Brain pericyte (primary cell): ENCODE results near the gene EVC.
A peak's percentile ranks its signal among the peaks of the same experiment; 100 is the strongest.
"Not testable (repeated sequence)": the region's sequence is repeated elsewhere in the genome, so short reads cannot be mapped to it uniquely, and the experiment has no call there.

Experiments
- DNase-seq: peaks from one replicate; pipeline ENCODE4 v3.0.0-alpha.2; 2012; ENCODE audit warnings: low read depth, low spot score

Gene EVC

DNA sequence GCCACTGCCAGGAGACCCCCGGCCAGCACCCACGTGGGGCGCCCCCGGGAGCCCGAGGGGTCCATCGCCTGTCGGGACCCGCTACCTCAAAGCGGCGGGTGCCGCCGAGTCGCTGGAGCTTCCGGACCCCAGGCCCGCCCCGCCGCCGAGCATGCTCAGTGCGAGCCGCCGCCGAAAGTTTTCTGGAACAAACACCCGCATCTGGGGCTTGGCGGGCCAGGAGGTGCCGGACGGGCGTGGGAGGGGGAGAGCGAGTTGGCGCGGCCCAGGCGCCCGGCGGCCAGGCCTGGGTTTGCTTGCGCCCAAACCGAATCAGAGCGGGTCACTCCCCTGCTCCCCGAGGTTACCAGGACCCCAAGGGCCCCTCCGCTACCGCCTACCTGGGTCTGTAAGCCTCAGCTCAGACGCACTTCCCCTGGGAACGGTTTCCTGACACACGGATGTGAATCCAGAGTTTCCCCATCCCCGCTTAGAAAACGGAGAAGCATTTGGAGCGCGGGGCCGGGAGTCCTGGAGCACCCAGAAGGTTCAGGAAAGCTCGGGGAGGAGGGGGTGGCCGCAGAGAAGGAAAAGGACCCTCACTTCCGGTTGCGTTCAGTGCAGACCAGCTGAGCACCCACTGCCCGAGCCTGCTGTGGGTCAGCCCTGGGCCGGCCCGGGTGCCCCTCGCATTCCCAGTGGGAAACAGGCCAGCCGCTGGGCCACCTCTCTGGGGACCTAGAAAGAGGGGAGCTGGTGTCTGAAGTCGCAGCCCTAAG, 2.4 kb upstream of the EVC start, which contains the start of gene EVC2:
TSS of gene EVC2 (minus strand) at position 111 of the 758 bp plus-strand sequence. CDS start at position 65, 46 bp downstream.
- DNase-seq = no peak

DNA sequence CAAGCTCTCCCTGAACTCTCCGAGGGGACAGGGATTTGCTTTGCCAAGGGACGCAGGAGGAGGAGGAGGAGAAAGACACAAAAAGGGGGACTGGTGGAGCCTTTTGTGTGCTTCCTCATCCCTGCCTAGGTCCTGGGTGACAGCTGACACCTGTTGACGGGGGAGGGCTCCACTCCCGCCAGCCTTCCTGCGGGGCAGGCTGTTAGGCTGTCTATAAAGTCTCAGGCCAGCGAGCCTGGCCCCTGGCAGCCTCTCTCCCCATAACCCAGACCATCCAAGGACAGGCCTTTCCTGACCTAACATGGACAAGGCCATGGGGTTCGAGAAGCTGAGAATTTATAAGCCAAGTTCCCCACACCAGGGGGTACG, 1.8 kb upstream of the EVC start:
- DNase-seq = no peak

DNA sequence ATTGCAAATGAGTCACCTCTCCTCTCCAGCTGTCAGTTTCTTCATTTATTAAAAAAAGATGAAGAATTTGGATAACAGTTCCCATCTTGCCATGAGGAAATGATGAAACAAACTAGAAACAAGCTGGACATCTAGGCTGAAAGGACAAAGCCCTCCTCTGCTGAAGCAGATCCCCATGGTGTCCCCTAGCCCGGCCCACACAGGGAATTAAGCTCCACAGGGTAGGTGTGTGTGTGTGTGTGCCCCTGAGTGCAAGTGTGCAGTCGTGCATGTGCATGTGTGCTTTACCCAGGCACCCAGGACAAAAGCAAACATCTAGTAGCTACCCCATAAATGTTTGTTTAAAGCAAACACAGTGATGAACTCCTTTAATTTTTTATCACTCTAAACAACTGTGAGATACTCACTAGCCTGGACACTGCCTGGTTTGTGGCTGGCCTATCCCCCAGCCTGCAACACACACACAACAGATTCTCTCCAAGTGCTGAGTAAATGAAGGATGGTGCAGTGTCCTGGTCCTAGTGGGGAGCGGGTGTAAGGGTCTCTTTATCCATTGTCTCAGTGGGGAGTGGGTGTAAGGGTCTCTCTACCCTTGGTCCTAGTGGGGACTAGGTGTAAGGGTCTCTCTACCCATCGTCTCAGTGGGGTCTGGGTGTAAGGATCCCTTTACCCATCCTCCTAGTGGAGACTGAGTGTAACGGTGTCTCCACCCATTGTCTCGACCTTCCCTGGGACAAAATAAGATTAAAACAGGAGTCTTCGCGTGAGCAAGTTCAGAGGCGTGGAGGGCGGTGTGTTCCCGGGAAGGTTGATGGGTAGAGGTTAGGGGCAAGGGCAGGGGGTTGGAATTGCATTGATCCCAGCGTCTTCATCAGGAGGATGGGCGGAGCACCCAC, 688 bp upstream of the EVC start:
- no peak for DNase-seq

DNA sequence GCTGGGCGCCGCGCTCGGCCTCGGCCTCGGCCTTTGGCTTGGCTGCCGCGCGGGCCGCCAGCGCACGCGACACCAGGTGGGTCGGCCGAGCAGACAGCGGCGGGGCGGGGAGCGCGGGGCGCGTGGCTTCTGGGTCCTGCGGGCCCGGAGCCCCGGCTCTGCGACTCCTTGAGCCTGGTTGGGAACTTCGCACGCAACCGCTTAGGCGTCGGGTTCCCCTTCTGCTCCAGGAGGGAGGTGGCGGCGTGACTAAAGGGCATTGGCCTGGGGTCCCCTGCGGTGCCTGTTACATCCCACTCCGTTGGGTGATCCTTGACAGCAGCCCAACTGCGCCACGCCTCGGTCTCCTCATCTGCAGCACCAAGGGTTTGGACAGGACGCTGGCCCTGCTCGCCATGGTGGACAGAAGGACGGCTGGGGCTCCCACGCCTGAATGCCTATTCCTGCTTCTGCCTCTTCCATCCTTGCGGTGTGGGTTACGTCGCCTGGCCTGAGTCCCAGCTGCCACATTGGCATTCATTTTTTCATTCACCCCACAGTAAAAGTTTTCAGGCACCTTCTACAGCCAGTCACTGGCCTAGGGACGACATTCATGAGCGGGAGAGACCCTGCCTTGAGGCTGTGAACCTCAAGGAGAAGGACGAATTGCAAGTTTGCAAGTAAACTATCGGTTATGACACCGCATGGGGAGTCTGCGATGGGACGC, 631 bp downstream of the EVC start:
- DNase-seq = peak; percentile 13

DNA sequence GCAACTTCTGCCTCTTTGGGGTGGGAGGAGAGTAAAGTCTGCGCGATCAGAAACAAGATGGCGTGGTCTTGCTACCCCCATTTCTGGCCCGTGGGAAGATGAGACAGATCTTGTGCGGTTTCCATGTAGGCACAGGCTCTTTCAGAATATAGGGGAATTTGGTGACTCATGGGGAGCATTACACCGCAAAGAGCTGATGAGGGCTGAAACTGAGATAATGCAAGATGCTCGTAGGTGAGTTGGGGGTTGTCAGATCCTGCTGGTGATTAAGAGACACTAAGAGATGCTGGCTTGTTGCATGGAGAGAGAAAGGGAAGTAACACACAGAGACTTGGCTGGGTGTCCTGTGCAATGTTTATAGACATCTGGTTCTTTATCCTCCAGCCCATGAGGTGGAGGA, 1.5 kb downstream of the EVC start:
- DNase-seq = no peak

DNA sequence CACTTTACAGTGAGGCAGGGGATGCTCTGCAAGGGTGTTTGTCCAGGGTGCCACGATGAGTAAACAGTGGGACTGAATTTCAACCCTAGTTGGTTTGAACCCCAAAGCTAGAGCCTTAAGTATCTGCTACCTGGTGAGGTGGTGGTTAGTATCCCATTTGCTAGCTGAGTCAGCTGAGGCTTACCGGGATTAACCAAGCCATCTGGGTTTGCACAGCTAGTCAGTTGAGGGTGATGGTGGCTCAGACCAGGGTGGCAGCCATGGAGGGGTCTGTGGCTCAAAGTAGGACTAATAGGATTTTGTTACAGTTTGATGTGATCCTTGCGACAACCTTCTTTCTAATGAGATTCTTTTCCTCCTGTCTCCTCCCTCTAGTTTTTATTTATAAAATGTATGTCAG, 1.9 kb downstream of the EVC start:
- no peak for DNase-seq

DNA sequence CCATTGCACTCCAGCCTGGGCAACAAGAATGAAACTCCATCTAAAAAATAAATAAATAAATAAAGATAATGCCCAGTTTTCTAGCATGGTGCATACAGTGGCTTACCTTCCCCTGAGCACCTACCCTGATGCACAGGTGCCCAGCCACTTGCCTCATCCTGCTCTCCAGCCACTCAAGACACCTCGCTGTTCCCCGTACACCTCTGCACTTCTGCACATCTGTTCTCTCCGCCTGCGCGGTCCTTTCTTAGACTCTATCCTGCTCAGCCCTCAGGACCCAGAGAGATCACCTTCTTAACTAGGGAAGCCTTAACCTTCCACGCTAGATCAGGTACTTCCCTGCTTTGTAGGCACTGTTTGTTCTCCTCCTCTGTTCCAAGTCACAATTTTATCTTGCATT, 2.9 kb downstream of the EVC start:
- DNase-seq = no peak

DNA sequence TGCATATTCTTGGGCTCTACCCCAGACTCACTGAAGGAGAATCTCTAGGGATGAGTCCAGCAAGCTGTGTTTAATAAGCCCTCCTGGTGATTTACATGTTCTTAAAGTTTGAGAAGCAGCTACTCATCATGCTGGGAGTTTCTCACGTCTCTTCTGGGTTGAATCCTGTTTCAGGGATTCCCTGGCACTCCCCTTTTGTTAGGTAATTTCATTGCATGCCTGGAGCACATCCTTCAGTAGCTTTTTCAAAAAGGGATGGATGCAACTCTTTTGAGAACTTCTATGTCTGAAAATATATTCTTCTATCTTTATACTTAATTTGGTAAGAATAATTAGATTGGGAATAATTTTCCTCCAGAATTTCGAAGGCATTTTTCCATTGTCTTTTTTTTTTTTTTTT, 4.4 kb downstream of the EVC start:
- no peak for DNase-seq

DNA sequence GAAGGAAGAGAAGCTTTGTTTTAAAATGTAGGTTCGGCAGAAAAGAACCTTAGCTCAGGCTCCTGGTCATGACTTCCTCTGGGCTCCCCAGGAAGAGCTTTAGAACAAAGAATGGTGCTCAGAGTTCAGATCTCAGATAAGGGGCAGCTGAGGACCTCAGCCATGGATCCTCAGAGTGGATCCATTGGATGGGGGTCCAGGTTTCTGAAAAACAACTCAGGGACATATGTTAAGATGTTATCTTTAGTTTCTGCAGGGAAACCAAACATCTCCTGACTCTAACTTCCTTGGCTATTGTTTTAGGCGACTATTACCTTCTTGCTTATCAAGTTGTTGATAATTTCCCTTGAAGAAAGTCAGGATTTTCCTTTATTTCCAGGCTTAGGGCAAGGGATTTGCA, 5.4 kb downstream of the EVC start:
- no peak for DNase-seq

DNA sequence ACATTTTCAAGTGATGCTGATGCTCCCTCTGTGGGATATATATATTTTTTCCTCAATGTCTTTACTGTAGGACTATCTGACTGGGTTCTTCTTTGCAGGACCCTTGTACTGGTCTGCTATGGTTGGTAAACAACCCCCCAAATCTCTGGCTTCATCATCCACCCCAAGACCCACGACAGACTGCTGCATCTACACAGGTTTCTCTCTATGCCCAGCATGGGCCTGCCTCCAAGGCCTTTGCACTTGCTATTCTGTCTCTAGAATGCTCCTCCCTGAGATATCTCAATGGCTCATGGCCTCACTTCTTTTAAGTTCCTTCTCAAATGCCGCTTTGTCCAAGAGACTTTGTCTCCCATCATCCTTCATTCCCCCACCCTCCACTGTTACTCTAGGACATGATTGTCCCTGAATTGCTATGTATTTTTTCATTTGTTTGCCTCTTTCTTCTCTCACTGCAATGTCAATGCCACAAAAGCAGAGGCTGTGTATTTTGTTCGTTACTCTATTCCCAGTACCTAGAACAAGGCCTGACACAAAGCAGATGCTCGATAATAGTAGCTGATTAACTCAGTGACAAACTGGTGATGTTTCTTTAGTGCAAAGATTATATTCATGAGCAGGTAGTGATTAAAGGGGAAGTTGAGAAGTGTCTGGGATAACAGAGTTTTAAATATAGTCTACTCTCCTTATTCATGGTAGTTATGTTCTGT, 6.6 kb downstream of the EVC start:
- no peak for DNase-seq

DNA sequence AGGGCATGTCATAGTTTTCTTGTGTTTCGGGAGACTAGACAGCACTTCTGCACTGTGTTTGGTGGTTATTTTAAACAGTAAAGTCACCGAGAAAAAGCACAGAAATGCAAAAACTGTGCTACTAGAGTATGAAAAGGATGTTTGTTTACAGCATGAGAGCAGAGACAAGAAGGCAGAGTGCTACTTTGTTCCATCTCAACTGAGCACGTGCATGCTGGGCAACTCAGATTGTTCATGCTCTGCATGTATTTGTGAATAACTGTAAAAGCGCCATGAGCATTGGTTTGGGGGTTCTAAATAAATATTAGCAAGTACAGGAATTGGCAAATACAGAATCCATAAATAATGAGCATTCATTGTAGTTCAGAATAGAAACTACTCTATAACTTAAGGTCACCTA, 7.4 kb downstream of the EVC start:
- no peak for DNase-seq

DNA sequence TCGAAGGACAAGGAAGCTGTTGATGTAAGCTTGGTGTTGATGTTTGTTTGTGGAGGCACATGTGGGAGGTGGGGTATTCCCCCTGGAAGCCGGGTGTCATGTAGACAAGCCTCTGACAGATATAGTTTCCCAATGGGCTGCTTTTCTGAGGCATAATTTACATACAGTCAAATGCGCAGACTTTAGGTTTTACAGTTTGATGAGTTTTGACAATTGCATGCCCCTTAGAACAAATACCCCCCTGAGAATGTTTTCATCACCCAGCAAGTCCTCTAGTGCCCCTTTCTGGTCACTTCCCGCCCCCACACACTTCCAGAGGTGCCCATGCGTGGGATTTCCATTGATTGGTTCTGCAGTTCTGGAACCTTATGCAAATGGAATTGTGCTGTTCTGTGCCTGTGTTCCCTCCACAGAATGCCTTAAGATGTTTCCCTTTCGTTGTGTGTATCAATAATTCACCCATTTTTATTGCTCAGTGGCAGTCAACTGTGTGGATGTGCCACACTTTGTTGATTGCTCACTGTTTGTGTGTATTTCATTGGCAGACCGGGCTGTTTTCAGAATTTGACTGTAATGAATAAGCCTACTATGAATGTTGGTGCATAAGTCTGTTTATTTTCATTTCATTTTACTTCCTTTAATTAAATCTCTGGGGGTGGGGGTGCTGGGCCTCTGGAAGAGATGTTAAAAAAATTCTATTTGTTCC, 8.5 kb downstream of the EVC start:
- DNase-seq = no peak

DNA sequence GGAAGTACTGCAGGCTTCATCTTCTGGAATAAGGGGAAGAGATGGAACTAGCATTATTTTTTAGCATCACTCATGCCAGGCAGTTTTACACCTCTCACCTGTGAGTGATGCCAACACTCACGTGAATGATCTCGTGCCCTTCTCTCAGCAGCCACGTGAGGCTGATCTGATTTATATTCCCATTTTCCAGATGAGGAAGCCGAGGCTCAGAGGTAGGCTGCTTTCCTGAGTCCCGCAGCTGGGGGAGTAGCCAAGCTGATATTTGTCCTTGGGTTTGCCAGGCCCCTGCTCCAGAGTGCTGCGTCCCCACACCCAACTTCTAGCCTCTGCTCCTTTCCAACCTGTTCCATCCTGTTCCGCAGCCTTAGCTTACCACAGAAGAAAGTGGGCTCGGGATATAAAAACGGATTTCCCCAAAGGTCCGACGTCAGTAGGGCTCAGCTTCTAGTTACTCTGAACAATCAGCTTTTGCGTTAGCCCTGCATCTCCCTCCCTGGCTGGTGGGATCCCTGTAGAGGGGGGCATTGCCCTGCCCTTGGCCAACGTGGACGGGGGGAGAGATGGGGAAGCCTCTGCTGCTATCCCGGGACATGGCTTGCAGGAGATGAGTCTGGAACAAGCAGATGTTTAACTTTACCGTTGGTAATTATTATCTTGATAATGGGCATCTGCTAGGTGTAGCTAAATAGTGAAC, 9.3 kb downstream of the EVC start:
- DNase-seq = no peak

DNA sequence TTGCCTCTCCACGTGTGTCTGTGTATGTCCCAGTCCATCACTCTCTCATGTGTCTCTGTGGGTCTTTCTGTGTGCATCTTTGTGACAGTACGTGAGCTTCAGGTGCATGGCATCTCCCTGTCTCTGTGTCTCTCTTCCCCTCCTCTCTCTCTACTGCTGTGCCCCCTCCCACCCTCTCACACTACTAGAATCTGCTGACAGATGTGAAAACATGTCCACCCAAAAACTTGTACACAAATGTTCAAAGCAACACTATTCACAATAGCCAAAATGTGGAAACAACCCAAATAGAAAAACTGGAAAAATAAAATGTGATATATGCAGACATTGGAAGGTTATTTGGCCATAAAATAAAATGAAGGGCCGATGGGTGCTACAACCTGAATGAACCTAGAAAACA, 10.0 kb downstream of the EVC start:
- DNase-seq = no peak

DNA sequence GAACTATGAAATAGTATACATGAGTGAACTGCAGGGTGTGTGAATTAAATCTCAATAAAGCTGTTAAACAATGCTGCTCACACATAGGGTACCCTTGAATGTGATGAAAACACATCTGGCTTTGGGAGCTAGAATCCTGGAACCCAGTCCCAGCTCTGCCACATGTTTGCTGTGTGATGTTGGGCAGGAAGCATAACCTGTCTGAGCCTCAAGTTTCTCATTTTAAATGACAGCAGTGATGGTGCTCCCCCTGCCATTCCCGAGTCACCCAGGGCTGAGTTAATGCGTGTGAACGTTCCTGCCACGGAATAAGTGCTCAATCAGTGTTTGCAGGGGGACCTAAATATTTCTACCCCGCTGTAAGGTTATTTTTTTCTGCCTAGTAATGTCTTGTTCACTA, 10.9 kb downstream of the EVC start:
- no peak for DNase-seq

DNA sequence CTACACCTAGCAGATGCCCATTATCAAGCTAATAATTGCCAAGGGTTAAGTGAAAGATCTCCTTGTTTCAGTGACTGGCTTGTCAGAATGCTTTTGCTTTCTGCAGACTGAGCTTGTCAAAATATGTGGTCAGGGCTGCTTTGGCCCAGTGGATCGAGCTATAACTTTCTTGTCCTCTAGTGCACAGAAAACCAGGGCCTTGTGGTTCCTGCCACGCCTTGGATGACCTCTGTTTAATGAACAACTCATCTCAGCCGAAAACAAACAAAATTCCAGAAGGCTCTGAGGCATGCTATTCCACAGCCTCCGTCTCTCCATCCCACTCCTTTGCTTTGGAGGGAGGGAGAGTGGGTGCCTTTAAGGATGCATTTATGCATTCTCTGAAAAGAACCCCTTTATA, 11.3 kb downstream of the EVC start:
- no peak for DNase-seq

DNA sequence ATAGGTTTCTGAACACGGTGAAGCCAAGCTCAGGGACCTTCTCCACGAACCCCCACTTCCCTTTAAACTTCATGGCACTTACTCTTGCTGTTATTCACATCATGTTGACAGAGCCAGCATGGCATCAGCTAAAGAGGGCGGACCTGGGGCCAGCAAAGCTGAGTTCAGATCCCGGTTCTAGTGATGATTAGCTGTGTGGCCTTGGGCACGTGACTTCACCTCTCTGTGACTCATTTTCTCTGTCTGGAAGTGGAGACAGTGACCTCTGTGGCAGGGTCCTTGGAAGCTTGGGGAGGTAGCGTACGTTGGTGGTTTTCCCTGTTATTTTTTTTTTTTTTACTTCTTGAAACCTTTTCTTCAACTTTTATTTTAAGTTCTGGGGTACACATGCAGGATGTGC, 13.4 kb downstream of the EVC start:
- no peak for DNase-seq

DNA sequence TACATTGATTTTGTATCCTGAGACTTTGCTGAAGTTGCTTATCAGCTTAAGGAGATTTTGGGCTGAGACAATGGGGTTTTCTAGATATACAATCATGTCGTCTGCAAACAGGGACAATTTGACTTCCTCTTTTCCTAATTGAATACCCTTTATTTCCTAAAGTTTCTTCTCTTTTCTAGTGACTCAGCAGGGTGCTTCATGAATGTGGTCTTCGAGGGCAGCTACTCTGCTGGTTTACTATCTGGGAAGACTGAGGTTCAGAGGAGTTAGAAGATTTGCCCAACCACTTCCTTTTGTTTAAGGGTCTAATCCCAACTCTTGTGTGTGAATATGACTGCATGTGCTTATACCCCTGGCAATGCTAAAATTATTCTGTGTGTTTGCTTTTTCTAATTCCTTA, 17.4 kb downstream of the EVC start:
- not testable (repeated sequence) for DNase-seq

DNA sequence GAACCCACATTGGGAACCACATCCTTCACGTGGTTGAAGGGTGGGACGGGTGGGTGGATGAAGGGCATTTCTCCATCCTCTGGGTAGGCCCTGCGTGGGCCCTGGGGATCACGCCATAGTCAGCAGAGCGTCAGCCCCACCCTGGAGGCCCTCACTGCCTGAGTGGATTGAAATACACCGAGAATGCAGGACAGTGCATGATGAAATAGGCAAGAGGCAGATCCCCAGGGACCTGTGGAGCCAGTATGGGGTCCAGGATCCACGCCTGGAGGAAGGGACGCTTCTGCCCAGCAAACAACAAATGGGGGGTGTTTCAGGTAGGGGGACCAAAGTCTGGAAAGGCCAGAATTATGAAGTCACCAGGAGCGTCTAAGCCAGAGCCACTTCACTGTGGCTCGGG, 19.4 kb downstream of the EVC start:
- DNase-seq = no peak
